NCI-H1436 (cell line): ENCODE measurements around the gene PARD6A.

Experiments used
- DNase-seq: peaks from one replicate; lab custom pipeline; 2025; lab: John Stamatoyannopoulos, UW

Gene PARD6A

GRCh38 chr16:67660564-67661028 is at the start of gene PARD6A:
Gene PARD6A (plus strand): TSS chr16:67660960. CDS start chr16:67661039, 79 bp downstream.
- peak; percentile 99 for DNase-seq

- DNase-seq = no peak
These were observed 47.0 kb upstream of the PARD6A start for GRCh38 chr16:67613808-67614207.

DNA sequence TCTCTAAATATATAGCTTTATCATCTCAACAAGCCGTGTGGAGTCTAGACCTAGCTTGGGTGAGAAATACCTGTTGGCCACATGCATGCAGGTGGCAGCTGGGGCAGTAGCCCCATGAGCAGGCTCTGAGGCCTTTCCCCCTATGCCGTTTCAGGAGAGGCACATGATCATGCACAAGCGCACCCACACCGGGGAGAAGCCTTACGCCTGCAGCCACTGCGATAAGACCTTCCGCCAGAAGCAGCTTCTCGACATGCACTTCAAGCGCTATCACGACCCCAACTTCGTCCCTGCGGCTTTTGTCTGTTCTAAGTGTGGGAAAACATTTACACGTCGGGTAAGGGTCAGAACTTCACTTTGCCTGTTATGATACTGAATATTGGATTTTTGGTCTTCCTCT is 32.5 kb upstream of the PARD6A start:
- no peak for DNase-seq

GRCh38 chr16:67632415-67633172 is 28.2 kb upstream of the PARD6A start:
- DNase-seq = no peak

- DNase-seq = no peak
These were observed 24.0 kb upstream of the PARD6A start for GRCh38 chr16:67636713-67637112.

DNA sequence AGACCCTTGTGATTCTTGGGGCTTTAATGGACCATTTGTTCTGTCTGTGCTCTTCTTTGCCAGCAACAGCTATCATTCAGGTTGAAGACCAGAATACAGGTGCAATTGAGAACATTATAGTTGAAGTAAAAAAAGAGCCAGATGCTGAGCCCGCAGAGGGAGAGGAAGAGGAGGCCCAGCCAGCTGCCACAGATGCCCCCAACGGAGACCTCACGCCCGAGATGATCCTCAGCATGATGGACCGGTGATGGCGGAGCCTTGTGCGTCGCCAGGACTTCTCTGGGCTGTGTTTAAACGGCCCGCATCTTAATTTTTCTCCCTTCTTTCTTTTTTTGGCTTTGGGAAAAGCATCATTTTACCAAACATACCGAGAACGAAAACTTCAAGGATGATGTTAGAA is 23.1 kb upstream of the PARD6A start:
- DNase-seq = no peak

DNA sequence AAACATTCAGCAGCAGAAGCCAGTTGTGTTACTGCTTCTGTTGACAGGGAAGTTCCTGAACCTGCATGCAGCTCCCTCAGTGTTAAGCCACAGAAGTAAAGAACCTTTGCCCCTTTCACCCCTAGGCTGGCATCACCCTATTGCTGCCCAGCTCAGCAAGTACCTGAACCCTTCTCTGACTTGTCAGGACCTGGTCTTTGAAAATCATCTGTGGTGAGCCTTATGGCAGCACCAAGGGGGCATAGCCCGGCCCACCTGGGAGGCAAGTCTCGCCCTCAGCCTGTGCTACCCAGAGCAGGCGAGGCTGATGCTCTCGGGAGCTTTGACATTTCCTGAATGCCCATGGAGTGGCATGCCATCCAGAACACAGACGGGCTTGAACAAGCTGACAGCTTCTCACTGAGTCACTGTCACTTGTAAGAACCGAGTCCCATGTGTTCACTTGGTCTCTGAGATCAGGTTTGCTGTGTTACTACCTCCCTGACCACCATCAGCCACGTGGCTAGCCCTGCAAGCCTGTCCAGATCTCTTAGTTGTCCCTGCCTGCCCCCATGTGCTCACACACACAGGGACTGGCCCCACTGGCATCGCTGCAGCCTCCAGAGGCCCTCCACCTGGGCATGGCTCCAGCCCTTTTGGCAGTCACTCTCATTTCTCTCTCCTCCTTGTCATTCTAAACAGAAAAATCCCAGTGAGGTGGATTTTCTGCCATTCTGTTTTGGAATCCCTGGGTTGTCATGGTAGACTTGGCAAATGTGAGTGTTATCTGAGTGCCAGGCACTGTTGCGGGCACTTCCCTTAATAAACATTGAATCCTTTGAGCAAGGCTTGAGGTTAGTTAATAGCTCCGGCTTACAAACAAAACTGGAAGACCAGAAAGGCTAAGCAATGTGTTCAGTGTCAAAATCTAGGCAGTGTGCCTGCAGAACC is 18.7 kb upstream of the PARD6A start:
- no peak for DNase-seq

- no peak for DNase-seq
These were observed 16.7 kb upstream of the PARD6A start for GRCh38 chr16:67644038-67644437.

DNA sequence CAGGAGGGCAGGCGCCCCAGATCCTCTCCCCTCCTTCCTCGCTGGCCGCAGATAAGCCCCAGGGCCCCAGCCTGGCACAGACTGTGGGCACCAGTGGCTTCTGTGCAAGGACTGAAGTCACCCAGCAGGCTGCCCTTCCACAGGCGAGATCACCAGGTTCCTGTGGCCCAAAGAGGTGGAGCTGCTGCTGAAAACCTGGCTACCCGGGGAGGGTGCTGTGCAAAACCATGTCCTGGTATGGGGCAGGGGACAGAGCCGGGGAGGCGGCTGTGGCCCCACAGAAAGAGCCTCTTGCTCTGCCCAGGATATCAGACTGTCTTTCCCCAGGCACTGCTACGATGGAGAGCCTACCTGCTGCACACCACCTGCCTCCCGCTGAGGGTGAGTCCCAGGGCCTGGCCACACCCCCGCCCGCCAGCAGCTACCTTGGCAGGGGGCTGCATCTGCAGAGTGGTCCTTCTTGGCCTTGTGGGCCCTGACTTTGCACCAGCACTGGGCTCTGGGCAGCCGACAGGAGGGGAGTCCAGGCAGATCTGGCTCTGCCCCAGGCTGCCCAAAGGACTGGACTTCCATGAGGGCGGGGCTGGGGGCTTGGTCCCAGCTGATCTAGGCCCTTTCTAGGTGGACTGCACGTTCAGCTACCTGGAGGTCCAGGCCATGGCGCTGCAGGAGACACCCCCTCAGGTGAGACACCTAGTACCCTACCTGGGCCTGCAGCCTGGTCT is 15.2 kb upstream of the PARD6A start:
- no peak for DNase-seq

DNA sequence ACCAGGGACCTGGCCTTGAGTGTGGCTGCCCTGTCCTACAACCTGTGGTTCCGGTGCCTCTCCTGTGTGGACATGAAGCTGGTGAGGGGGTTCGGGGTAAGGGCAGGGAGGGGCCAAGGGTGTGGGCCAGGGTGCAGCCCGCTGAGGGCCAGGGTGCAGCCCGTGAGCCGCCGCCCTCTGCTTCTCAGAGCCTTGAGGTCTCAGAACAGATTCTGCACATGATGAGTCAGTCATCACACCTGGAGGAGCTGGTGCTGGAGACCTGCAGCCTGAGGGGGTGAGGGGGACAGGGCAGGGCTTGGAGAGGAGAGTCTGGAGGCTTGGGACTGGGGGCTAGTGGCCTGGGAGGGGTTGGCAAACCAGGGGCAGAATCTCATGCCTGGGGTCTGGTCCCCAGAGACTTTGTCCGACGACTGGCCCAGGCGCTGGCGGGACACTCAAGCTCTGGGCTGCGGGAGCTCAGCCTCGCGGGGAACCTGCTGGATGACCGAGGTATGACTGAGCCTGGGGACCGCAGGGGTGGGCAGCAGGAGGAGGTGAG is 13.6 kb upstream of the PARD6A start:
- DNase-seq = no peak

GRCh38 chr16:67647681-67648080 is 13.1 kb upstream of the PARD6A start:
- DNase-seq = no peak

DNA sequence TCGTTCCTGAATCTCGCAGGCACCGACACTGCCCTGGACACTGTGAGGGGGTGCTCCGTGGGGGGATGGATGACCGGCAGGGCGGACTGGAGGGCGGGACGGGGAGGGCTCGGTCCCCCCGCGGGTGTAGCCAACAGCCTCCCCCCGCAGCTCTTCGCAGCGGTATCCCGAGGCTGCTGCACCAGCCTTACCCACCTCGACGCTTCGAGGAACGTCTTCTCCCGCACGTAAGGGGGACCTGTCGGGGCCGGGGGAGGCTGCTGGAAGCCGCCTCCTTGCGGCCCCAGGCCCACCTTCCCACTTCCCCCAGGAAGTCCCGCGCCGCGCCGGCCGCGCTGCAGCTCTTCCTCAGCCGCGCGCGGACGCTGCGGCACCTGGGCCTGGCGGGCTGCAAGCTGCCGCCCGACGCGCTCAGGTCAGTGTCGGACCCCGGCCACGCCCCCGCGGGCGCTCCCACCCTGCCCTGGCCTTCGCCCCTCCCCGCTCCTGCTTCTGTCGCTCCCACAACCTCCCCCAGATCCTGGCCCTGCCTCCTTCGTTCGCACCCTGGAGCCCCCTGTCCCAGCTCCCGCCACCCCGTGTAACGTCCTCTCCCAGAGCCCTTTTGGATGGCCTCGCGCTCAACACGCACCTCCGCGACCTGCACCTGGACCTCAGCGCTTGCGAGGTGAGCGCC is 12.5 kb upstream of the PARD6A start:
- no peak for DNase-seq

- DNase-seq = no peak
These were observed 11.9 kb upstream of the PARD6A start for GRCh38 chr16:67648764-67649407.

DNA sequence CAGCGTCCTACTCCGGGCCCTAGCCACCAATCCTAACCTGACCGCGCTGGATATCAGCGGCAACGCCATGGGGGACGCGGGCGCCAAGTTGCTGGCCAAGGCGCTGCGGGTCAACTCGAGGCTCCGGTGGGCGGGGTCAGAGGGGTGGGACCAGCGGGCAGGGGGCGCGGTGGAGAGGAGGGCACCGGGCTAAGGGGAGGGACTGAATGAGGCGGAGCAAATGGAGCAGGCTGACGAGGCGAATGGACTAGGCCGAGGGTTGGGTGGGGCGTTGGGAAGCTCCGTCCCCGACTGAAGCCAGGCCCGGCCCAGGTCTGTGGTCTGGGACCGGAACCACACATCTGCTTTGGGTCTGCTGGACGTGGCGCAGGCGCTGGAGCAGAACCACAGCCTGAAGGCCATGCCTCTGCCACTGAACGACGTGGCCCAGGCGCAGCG is 11.2 kb upstream of the PARD6A start:
- DNase-seq = no peak

- DNase-seq = no peak
These were observed 10.7 kb upstream of the PARD6A start for GRCh38 chr16:67650023-67650422.

GRCh38 chr16:67651039-67651438 is 9.7 kb upstream of the PARD6A start:
- DNase-seq = no peak

GRCh38 chr16:67651847-67652246 is 8.9 kb upstream of the PARD6A start:
- DNase-seq = no peak

- DNase-seq = no peak
These were observed 8.1 kb upstream of the PARD6A start for GRCh38 chr16:67652578-67653127.

GRCh38 chr16:67653128-67653788 is 7.5 kb upstream of the PARD6A start:
- DNase-seq = no peak

- no peak for DNase-seq
These were observed 6.9 kb upstream of the PARD6A start for GRCh38 chr16:67653789-67654402.
